ENCODE data around the gene THSD4. TPM values are rescaled to one million over a fixed set of nuclear protein-coding genes. Genes with fewer than 3 reads are reported as not detected.

The THSD4 gene
- total and polyA plus RNA-seq, 2 donors (not counting 1 experiment from before 2014, with no cell fraction given), result 43.1 to 95.5 TPM

GRCh38 chr15:71449956-71450355 lies 334.7 kb downstream of the THSD4 start:
- no peak overlapping the region for H3K27ac ChIP-seq (ENCODE audit: insufficient read depth, low read length)
- H3K27me3 ChIP-seq (ENCODE audit: control insufficient read depth, insufficient read depth, low read length), result no peaks in the 10 kb centered on the region
- H3K9me3 ChIP-seq (ENCODE audit: control insufficient read depth, insufficient read depth, low read depth, low read length), result no peaks in the 10 kb centered on the region
- H3K4me2 ChIP-seq (ENCODE audit: extremely low read depth, insufficient read depth, low read length), result no peak overlapping the region
- no peaks in the 10 kb centered on the region for H4K20me1 ChIP-seq (ENCODE audit: control insufficient read depth, extremely low read depth, insufficient read depth, low read length)
- H3K4me1 ChIP-seq (ENCODE audit: control insufficient read depth, extremely low read depth, insufficient read depth, low read length), result peaks cover 7% of the 10 kb centered on the region
- no peak overlapping the region for H3K9ac ChIP-seq (ENCODE audit: insufficient read depth, low read length)
- no peak for DNase-seq (ENCODE audit: low read depth in 2 of 2)
- H3K4me3 ChIP-seq (replicated peaks in 1 of 4; ENCODE audit: control extremely low read depth in 1 of 4, insufficient read depth in 1 of 4, low read depth in 3 of 4, low read length in 4 of 4), result no peak overlapping the region
- no peaks in the 10 kb centered on the region for H3K36me3 ChIP-seq (ENCODE audit: control insufficient read depth, insufficient read depth, low read length)
- no peaks in the 10 kb centered on the region for H3K79me2 ChIP-seq (ENCODE audit: control insufficient read depth, insufficient read depth, low read length)
- no peak overlapping the region for H2AFZ ChIP-seq (ENCODE audit: low read length)
- TF ChIP-seq EZH2 (IDR thresholded peaks at IDR 0.05; ENCODE audit: low read length, missing control alignments), result no peak
- TF ChIP-seq, protein P1, sequence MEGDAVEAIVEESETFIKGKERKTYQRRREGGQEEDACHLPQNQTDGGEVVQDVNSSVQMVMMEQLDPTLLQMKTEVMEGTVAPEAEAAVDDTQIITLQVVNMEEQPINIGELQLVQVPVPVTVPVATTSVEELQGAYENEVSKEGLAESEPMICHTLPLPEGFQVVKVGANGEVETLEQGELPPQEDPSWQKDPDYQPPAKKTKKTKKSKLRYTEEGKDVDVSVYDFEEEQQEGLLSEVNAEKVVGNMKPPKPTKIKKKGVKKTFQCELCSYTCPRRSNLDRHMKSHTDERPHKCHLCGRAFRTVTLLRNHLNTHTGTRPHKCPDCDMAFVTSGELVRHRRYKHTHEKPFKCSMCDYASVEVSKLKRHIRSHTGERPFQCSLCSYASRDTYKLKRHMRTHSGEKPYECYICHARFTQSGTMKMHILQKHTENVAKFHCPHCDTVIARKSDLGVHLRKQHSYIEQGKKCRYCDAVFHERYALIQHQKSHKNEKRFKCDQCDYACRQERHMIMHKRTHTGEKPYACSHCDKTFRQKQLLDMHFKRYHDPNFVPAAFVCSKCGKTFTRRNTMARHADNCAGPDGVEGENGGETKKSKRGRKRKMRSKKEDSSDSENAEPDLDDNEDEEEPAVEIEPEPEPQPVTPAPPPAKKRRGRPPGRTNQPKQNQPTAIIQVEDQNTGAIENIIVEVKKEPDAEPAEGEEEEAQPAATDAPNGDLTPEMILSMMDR (conservative IDR thresholded peaks at IDR 0.05 in 1 of 2, IDR thresholded peaks at IDR 0.05 in 1 of 2; ENCODE audit: low read depth in 1 of 2, low read length in 2 of 2), result no peak

DNA sequence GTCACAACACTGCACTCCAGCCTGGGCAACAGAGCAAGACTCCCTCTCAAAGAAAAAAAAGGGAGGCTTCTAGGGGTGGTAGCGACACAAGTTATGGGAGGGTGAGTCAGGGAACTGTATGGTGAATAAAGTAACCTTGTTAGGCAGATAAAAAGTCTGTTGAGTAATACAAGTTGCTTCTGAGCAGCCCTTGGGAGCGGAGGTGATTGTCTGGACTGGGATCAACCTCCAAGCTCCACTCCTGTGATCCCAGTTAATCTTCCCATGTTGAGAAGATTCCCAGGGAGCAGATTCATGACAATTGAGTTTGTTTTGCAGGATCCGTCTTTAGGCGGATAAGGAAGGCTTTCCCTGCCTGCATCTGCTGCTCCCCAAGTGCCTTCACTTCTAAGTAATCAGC lies 335.9 kb downstream of the THSD4 start:
- Histone ChIP-seq H4K20me1 (ENCODE audit: control insufficient read depth, extremely low read depth, insufficient read depth, low read length) (no peaks in the 10 kb centered on the region), H2AFZ (ENCODE audit: low read length) (no peak overlapping the region), H3K4me3 (replicated peaks in 1 of 4; ENCODE audit: control extremely low read depth in 1 of 4, insufficient read depth in 1 of 4, low read depth in 3 of 4, low read length in 4 of 4) (no peak overlapping the region), H3K9ac (ENCODE audit: insufficient read depth, low read length) (no peak overlapping the region), H3K79me2 (ENCODE audit: control insufficient read depth, insufficient read depth, low read length) (no peaks in the 10 kb centered on the region), H3K36me3 (ENCODE audit: control insufficient read depth, insufficient read depth, low read length) (no peaks in the 10 kb centered on the region), H3K27ac (ENCODE audit: insufficient read depth, low read length) (no peak overlapping the region), H3K9me3 (ENCODE audit: control insufficient read depth, insufficient read depth, low read depth, low read length) (no peaks in the 10 kb centered on the region), H3K27me3 (ENCODE audit: control insufficient read depth, insufficient read depth, low read length) (no peaks in the 10 kb centered on the region), H3K4me1 (ENCODE audit: control insufficient read depth, extremely low read depth, insufficient read depth, low read length) (peaks cover 3% of the 10 kb centered on the region), H3K4me2 (ENCODE audit: extremely low read depth, insufficient read depth, low read length) (no peak overlapping the region)
- no peak for TF ChIP-seq EZH2 (IDR thresholded peaks at IDR 0.05; ENCODE audit: low read length, missing control alignments)
- TF ChIP-seq, protein P1 (conservative IDR thresholded peaks at IDR 0.05 in 1 of 2, IDR thresholded peaks at IDR 0.05 in 1 of 2; ENCODE audit: low read depth in 1 of 2, low read length in 2 of 2), result no peak
- DNase-seq (ENCODE audit: low read depth in 2 of 2), result no peak

GRCh38 chr15:71452893-71453292 lies 337.6 kb downstream of the THSD4 start:
- no peak for DNase-seq (ENCODE audit: low read depth in 2 of 2)
- H3K4me1 ChIP-seq (ENCODE audit: control insufficient read depth, extremely low read depth, insufficient read depth, low read length), result no peaks in the 10 kb centered on the region
- no peak overlapping the region for H2AFZ ChIP-seq (ENCODE audit: low read length)
- H3K9ac ChIP-seq (ENCODE audit: insufficient read depth, low read length), result no peak overlapping the region
- no peaks in the 10 kb centered on the region for H3K79me2 ChIP-seq (ENCODE audit: control insufficient read depth, insufficient read depth, low read length)
- no peak overlapping the region for H3K4me2 ChIP-seq (ENCODE audit: extremely low read depth, insufficient read depth, low read length)
- no peaks in the 10 kb centered on the region for H3K27me3 ChIP-seq (ENCODE audit: control insufficient read depth, insufficient read depth, low read length)
- TF ChIP-seq EZH2 (IDR thresholded peaks at IDR 0.05; ENCODE audit: low read length, missing control alignments), result no peak
- TF ChIP-seq, protein P1 (conservative IDR thresholded peaks at IDR 0.05 in 1 of 2, IDR thresholded peaks at IDR 0.05 in 1 of 2; ENCODE audit: low read depth in 1 of 2, low read length in 2 of 2), result no peak
- no peaks in the 10 kb centered on the region for H4K20me1 ChIP-seq (ENCODE audit: control insufficient read depth, extremely low read depth, insufficient read depth, low read length)
- no peaks in the 10 kb centered on the region for H3K36me3 ChIP-seq (ENCODE audit: control insufficient read depth, insufficient read depth, low read length)
- no peak overlapping the region for H3K4me3 ChIP-seq (replicated peaks in 1 of 4; ENCODE audit: control extremely low read depth in 1 of 4, insufficient read depth in 1 of 4, low read depth in 3 of 4, low read length in 4 of 4)
- H3K9me3 ChIP-seq (ENCODE audit: control insufficient read depth, insufficient read depth, low read depth, low read length), result no peaks in the 10 kb centered on the region
- no peak overlapping the region for H3K27ac ChIP-seq (ENCODE audit: insufficient read depth, low read length)

Measured in fibroblast of lung (primary cell).